ENCODE results near the gene SHF.

SHF gene

GRCh38 chr15:45132844-45133560 is 54.8 kb downstream of the SHF start:
- H3K27me3 ChIP-seq (ENCODE audit: insufficient read depth, low read length, poor library complexity): no peaks in the 10 kb centered on the region
- no peak for ATAC-seq (ENCODE audit: insufficient read depth, low read depth)

GRCh38 chr15:45131510-45131909 is 56.3 kb downstream of the SHF start:
- TF ChIP-seq CTCF (IDR thresholded peaks at IDR 0.05; ENCODE audit: borderline replicate concordance, extremely low read depth, low read length, poor library complexity, severe bottlenecking) (no peak), EZH2 (IDR thresholded peaks at IDR 0.05; ENCODE audit: borderline replicate concordance, low read depth, low read length, severe bottlenecking) (no peak)

More at GRCh38 chr15:45132844-45133560, 54.8 kb downstream of the SHF start:
- Histone ChIP-seq H3K79me2 (ENCODE audit: insufficient read depth, low read length) (no peaks in the 10 kb centered on the region), H4K20me1 (ENCODE audit: insufficient read depth, low read length) (no peaks in the 10 kb centered on the region; the same call in 1 of the 2 replicates), H3K9me3 (ENCODE audit: insufficient read depth, low read length, severe bottlenecking) (no peaks in the 10 kb centered on the region), H3K4me2 (ENCODE audit: insufficient read depth, low read length) (no peak overlapping the region), H3K4me1 (ENCODE audit: insufficient read depth, low read length) (no peaks in the 10 kb centered on the region), H2AFZ (ENCODE audit: low read depth, low read length) (no peak overlapping the region), H3K27ac (ENCODE audit: low read length) (no peak overlapping the region), H3K36me3 (ENCODE audit: insufficient read depth, low read length) (no peaks in the 10 kb centered on the region), H3K4me3 (ENCODE audit: low read depth in 1 of 2, low read length in 2 of 2) (no peak overlapping the region), H3K9ac (ENCODE audit: low read depth, low read length) (no peak overlapping the region)
- DNase-seq: no peak
- TF ChIP-seq CTCF (IDR thresholded peaks at IDR 0.05; ENCODE audit: borderline replicate concordance, extremely low read depth, low read length, poor library complexity, severe bottlenecking) (no peak), EZH2 (IDR thresholded peaks at IDR 0.05; ENCODE audit: borderline replicate concordance, low read depth, low read length, severe bottlenecking) (no peak)

GRCh38 chr15:45130291-45131000 is 57.3 kb downstream of the SHF start:
- no peaks in the 10 kb centered on the region for H3K79me2 ChIP-seq (ENCODE audit: insufficient read depth, low read length)
- no peaks in the 10 kb centered on the region for H3K36me3 ChIP-seq (ENCODE audit: insufficient read depth, low read length)
- TF ChIP-seq CTCF (IDR thresholded peaks at IDR 0.05; ENCODE audit: borderline replicate concordance, extremely low read depth, low read length, poor library complexity, severe bottlenecking) (no peak), EZH2 (IDR thresholded peaks at IDR 0.05; ENCODE audit: borderline replicate concordance, low read depth, low read length, severe bottlenecking) (no peak)
- ATAC-seq (ENCODE audit: insufficient read depth, low read depth): no peak
- no peak overlapping the region for H3K4me2 ChIP-seq (ENCODE audit: insufficient read depth, low read length)
- H3K9ac ChIP-seq (ENCODE audit: low read depth, low read length): no peak overlapping the region
- no peak overlapping the region for H2AFZ ChIP-seq (ENCODE audit: low read depth, low read length)
- no peak overlapping the region for H3K4me3 ChIP-seq (ENCODE audit: low read depth in 1 of 2, low read length in 2 of 2)
- no peaks in the 10 kb centered on the region for H3K9me3 ChIP-seq (ENCODE audit: insufficient read depth, low read length, severe bottlenecking)
- DNase-seq: no peak
- no peak overlapping the region for H3K27ac ChIP-seq (ENCODE audit: low read length)
- no peaks in the 10 kb centered on the region for H3K4me1 ChIP-seq (ENCODE audit: insufficient read depth, low read length)
- peaks cover 4% of the 10 kb centered on the region for H3K27me3 ChIP-seq (ENCODE audit: insufficient read depth, low read length, poor library complexity)
- no peaks in the 10 kb centered on the region; the same call in 1 of the 2 replicates for H4K20me1 ChIP-seq (ENCODE audit: insufficient read depth, low read length)

More at GRCh38 chr15:45131510-45131909, 56.3 kb downstream of the SHF start:
- Histone ChIP-seq H3K27me3 (ENCODE audit: insufficient read depth, low read length, poor library complexity) (no peaks in the 10 kb centered on the region), H3K36me3 (ENCODE audit: insufficient read depth, low read length) (no peaks in the 10 kb centered on the region), H3K27ac (ENCODE audit: low read length) (no peak overlapping the region), H3K9ac (ENCODE audit: low read depth, low read length) (no peak overlapping the region), H3K4me1 (ENCODE audit: insufficient read depth, low read length) (no peaks in the 10 kb centered on the region), H2AFZ (ENCODE audit: low read depth, low read length) (no peak overlapping the region), H3K79me2 (ENCODE audit: insufficient read depth, low read length) (no peaks in the 10 kb centered on the region), H3K9me3 (ENCODE audit: insufficient read depth, low read length, severe bottlenecking) (no peaks in the 10 kb centered on the region), H3K4me2 (ENCODE audit: insufficient read depth, low read length) (no peak overlapping the region), H3K4me3 (ENCODE audit: low read depth in 1 of 2, low read length in 2 of 2) (no peak overlapping the region), H4K20me1 (ENCODE audit: insufficient read depth, low read length) (no peaks in the 10 kb centered on the region; the same call in 1 of the 2 replicates)
- DNase-seq (no peak), ATAC-seq (ENCODE audit: insufficient read depth, low read depth) (no peak)

Measured in DND-41 (cell line).